Sigmoid colon (tissue), 4 donors: ENCODE results near the gene CPS1.

Experiments used
- EP300 ChIP-seq, 4 donors: sonication (generic); formaldehyde crosslinking; IDR thresholded peaks; one replicate each; pipeline ENCODE4 v1.6.1; 2017; ENCODE audit warnings: antibody characterized with exemption in 4 of 4
- POLR2A ChIP-seq, 2 donors: fragments of 450-650 bp; IDR thresholded peaks; one replicate each; pipeline ENCODE4 v1.6.1; 2016; ENCODE audit warnings: antibody characterized with exemption in 2 of 2, mild to moderate bottlenecking in 2 of 2, moderate library complexity in 2 of 2
- POLR2AphosphoS5 ChIP-seq, 4 donors: sonication (generic); formaldehyde crosslinking; IDR thresholded peaks; one replicate each; pipeline ENCODE4 v1.6.1; 2017; ENCODE audit warnings: antibody characterized with exemption in 4 of 4
- TF ChIP-seq, protein P1 (sequence below), 4 experiments: fragments of 450-650 bp in 3 of 4; fragments of 200-600 bp in 1 of 4; IDR thresholded peaks; one replicate each; pipeline ENCODE4 v1.5.1; 2016 to 2019; ENCODE audit warnings: antibody characterized with exemption in 4 of 4, mild to moderate bottlenecking in 3 of 4, moderate library complexity in 2 of 4

DNA sequence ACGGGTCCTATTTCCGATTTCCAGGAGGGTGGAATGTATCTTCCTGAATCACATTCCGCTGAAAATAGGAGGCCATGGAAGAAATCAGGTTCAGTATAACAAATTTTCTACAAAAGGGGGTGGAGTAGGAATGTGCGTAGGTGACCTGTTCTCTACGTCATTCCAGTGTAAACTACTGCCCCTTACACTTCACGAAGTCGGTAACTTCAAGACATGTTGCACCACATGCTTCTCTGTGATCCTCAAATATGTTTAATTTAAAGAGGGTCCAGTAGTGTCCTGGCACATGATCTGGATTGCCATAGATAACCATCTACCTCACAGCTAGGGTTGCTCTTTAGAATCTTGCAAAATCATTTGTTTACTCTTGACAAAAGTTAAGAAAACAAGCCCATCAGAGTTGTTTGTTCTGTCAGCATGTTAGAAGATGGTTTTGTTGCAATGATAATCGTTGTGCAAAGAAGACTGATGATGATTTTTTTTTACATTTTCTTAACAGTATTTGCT is 7.5 kb upstream of the CPS1 start:
- TF ChIP-seq, protein P1, sequence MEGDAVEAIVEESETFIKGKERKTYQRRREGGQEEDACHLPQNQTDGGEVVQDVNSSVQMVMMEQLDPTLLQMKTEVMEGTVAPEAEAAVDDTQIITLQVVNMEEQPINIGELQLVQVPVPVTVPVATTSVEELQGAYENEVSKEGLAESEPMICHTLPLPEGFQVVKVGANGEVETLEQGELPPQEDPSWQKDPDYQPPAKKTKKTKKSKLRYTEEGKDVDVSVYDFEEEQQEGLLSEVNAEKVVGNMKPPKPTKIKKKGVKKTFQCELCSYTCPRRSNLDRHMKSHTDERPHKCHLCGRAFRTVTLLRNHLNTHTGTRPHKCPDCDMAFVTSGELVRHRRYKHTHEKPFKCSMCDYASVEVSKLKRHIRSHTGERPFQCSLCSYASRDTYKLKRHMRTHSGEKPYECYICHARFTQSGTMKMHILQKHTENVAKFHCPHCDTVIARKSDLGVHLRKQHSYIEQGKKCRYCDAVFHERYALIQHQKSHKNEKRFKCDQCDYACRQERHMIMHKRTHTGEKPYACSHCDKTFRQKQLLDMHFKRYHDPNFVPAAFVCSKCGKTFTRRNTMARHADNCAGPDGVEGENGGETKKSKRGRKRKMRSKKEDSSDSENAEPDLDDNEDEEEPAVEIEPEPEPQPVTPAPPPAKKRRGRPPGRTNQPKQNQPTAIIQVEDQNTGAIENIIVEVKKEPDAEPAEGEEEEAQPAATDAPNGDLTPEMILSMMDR (IDR thresholded peaks at IDR 0.05), result no peak
- TF ChIP-seq POLR2AphosphoS5 (IDR thresholded peaks at IDR 0.05) (no peak), EP300 (IDR thresholded peaks at IDR 0.05) (no peak), POLR2A (IDR thresholded peaks at IDR 0.05) (no peak)
